CD1c-positive myeloid dendritic cell (primary cell): Measurements from ENCODE around the gene ZCCHC7.
"Not testable (repeated sequence)": the region's sequence is repeated elsewhere in the genome, so short reads cannot be mapped to it uniquely, and the experiment has no call there.

Source experiments
- DNase-seq: peaks from one replicate; pipeline ENCODE4 v3.0.0-alpha.2; 2016; ENCODE audit errors: extremely low spot score

Gene ZCCHC7

GRCh38 chr9:37174247-37174646 lies 53.9 kb downstream of the ZCCHC7 start:
- DNase-seq, result no peak

GRCh38 chr9:37178742-37179141 lies 58.4 kb downstream of the ZCCHC7 start:
- no peak for DNase-seq

GRCh38 chr9:37179576-37179975 lies 59.2 kb downstream of the ZCCHC7 start:
- no peak for DNase-seq

- no peak for DNase-seq
Observed at GRCh38 chr9:37180138-37180537, 59.8 kb downstream of the ZCCHC7 start.

- no peak for DNase-seq
Observed at GRCh38 chr9:37182718-37183117, 62.3 kb downstream of the ZCCHC7 start.

- no peak for DNase-seq
Observed at GRCh38 chr9:37184905-37185867, 64.8 kb downstream of the ZCCHC7 start.

- DNase-seq, result no peak
Observed at GRCh38 chr9:37187292-37187691, 66.9 kb downstream of the ZCCHC7 start.

GRCh38 chr9:37187713-37188439 lies 67.5 kb downstream of the ZCCHC7 start:
- peak; percentile 36 for DNase-seq

GRCh38 chr9:37190739-37191138 lies 70.4 kb downstream of the ZCCHC7 start:
- DNase-seq, result not testable (repeated sequence)

- DNase-seq, result no peak
Observed at GRCh38 chr9:37191403-37192089, 71.2 kb downstream of the ZCCHC7 start.

GRCh38 chr9:37192803-37193202 lies 72.4 kb downstream of the ZCCHC7 start:
- no peak for DNase-seq

- DNase-seq, result peak; percentile 60
Observed at GRCh38 chr9:37197158-37198038, 77.0 kb downstream of the ZCCHC7 start.

GRCh38 chr9:37198039-37198729 lies 77.8 kb downstream of the ZCCHC7 start:
- peak; percentile 24 for DNase-seq

- DNase-seq, result no peak
Observed at GRCh38 chr9:37198831-37199230, 78.5 kb downstream of the ZCCHC7 start.

- DNase-seq, result peak; percentile 7
Observed at GRCh38 chr9:37200433-37201005, 80.1 kb downstream of the ZCCHC7 start.

GRCh38 chr9:37201581-37201980 lies 81.2 kb downstream of the ZCCHC7 start:
- DNase-seq, result no peak

- no peak for DNase-seq
Observed at GRCh38 chr9:37202091-37202490, 81.7 kb downstream of the ZCCHC7 start.

GRCh38 chr9:37203456-37203855 lies 83.1 kb downstream of the ZCCHC7 start:
- DNase-seq, result not testable (repeated sequence)

GRCh38 chr9:37206121-37206620 lies 85.8 kb downstream of the ZCCHC7 start:
- no peak for DNase-seq
